Neural progenitor cell (in vitro differentiated cells): ENCODE results near the gene LGALS3BP. TPM values are rescaled to one million over a fixed set of nuclear protein-coding genes. Genes with fewer than 3 reads are reported as not detected.

Experiments
- DNase-seq: peaks from one replicate; pipeline ENCODE4 v3.0.0-alpha.2; 2016; ENCODE audit warnings: low spot score
- H2AFZ ChIP-seq: fragments of 200-600 bp; sonication (generic); replicated peaks from 2 replicates; pipeline ENCODE4 v1.6.1; 2016; ENCODE audit warnings: antibody characterized with exemption
- H3F3A ChIP-seq: fragments of 200-600 bp; sonication (generic); 2 replicates; pipeline ENCODE4 v1.6.1; 2016; ENCODE audit warnings: antibody characterized with exemption, low read depth
- H3K27ac ChIP-seq: fragments of 200-600 bp; sonication (generic); 2 replicates; pipeline ENCODE4 v1.5.1; 2016; ENCODE audit warnings: mild to moderate bottlenecking
- H3K27me3 ChIP-seq: fragments of 200-600 bp; sonication (generic); 2 replicates; pipeline ENCODE4 v1.6.1; 2016; ENCODE audit warnings: mild to moderate bottlenecking, moderate library complexity
- H3K36me3 ChIP-seq: fragments of 200-600 bp; sonication (generic); 2 replicates; pipeline ENCODE4 v1.5.1; 2016
- H3K4me1 ChIP-seq: fragments of 200-600 bp; sonication (generic); 2 replicates; pipeline ENCODE4 v1.6.1; 2016; ENCODE audit warnings: mixed run types
- H3K4me2 ChIP-seq: fragments of 200-600 bp; sonication (generic); 2 replicates; pipeline ENCODE4 v1.6.1; 2016
- H3K4me3 ChIP-seq: fragments of 200-600 bp; sonication (generic); 2 replicates; pipeline ENCODE4 v1.5.1; 2016
- H3K79me2 ChIP-seq: fragments of 200-600 bp; sonication (generic); 2 replicates; pipeline ENCODE4 v1.6.1; 2016; ENCODE audit warnings: low read depth
- H3K9ac ChIP-seq: fragments of 200-600 bp; sonication (generic); 2 replicates; pipeline ENCODE4 v1.6.1; 2016
- H3K9me3 ChIP-seq: fragments of 200-600 bp; sonication (generic); 2 replicates; pipeline ENCODE4 v1.5.1; 2016; ENCODE audit warnings: low read depth
- H4K20me1 ChIP-seq: fragments of 200-600 bp; sonication (generic); 2 replicates; pipeline ENCODE4 v1.6.1; 2016; ENCODE audit warnings: low read depth
- H3K27ac Mint-ChIP-seq: 3 replicates; pipeline ENCODE4 v1.8.0; 2021; ENCODE audit warnings: mixed read lengths
- H3K27me3 Mint-ChIP-seq: 2 replicates; pipeline ENCODE4 v1.8.0; 2022; ENCODE audit warnings: low read depth, mild to moderate bottlenecking, inconsistent platforms, moderate library complexity, mixed read lengths; ENCODE audit not compliant: insufficient read depth
- H3K36me3 Mint-ChIP-seq: 3 replicates; pipeline ENCODE4 v1.8.0; 2021; ENCODE audit warnings: mixed read lengths
- H3K4me1 Mint-ChIP-seq: 3 replicates; pipeline ENCODE4 v1.8.0; 2021; ENCODE audit warnings: mixed read lengths
- H3K4me3 Mint-ChIP-seq: 3 replicates; pipeline ENCODE4 v1.8.0; 2021; ENCODE audit warnings: mild to moderate bottlenecking, moderate library complexity, mixed read lengths
- H3K9me3 Mint-ChIP-seq: 3 replicates; pipeline ENCODE4 v1.8.0; 2020; ENCODE audit warnings: mixed read lengths
- CTCF ChIP-seq: fragments of 200-600 bp; sonication (generic); IDR thresholded peaks from 2 replicates; pipeline ENCODE4 v1.5.1; 2017; ENCODE audit warnings: antibody characterized with exemption, mild to moderate bottlenecking
- EZH2 ChIP-seq: fragments of 200-600 bp; sonication (generic); IDR thresholded peaks from 2 replicates; pipeline ENCODE4 v1.6.1; 2017; ENCODE audit warnings: antibody characterized with exemption, mild to moderate bottlenecking, moderate library complexity
- EZH2phosphoT487 ChIP-seq: fragments of 200-600 bp; sonication (generic); IDR thresholded peaks from 2 replicates; pipeline ENCODE4 v1.6.1; 2017; ENCODE audit warnings: antibody characterized with exemption
- total RNA-seq: library from RNA; depleted of rRNA; stranded (reverse); fragments of >200 nt; gene quantifications from 2 replicates; pipeline ENCODE4 v1.2.3, GENCODE V29; 2015; ENCODE audit warnings: low replicate concordance

The LGALS3BP gene
- total RNA-seq, 1 donor from 2014 or later = 17.5 TPM

DNA sequence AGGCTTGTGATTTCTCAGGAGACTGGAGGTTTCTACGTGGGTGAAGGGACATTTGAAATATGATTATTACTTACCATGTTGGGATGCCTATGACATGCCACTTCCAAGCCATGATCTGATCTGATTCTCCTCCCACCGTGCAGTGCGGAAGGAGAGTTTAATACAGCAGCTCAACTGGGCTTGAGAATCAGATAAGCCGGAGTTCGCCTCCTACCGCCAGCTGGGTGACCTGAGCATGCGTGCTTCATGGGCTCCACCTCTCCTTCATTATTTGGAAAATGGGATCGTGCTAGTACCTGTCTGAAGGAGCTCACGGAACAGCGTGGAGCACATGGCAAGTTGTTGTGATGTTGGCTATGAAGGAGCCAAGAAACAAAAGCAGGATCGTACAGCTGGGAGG is 42.2 kb downstream of the LGALS3BP start:
- Histone ChIP-seq H3K36me3 (no peaks in the 10 kb centered on the region), H3K27ac (no peak overlapping the region), H2AFZ (no peak overlapping the region), H3K9me3 (no peaks in the 10 kb centered on the region), H3K4me2 (no peak overlapping the region), H4K20me1 (no peaks in the 10 kb centered on the region), H3K4me3 (no peak overlapping the region), H3K79me2 (no peaks in the 10 kb centered on the region), H3K27me3 (no peaks in the 10 kb centered on the region), H3F3A (no peaks in the 10 kb centered on the region), H3K4me1 (peaks cover 10% of the 10 kb centered on the region), H3K9ac (no peak overlapping the region)
- Mint-ChIP-seq H3K4me1 (peaks cover 39% of the 10 kb centered on the region), H3K27me3 (peaks cover 9% of the 10 kb centered on the region), H3K4me3 (no peak overlapping the region), H3K36me3 (no peaks in the 10 kb centered on the region), H3K9me3 (no peaks in the 10 kb centered on the region), H3K27ac (no peak overlapping the region)
- TF ChIP-seq EZH2 (no peak), EZH2phosphoT487 (no peak), CTCF (no peak)
- DNase-seq = no peak

- Histone ChIP-seq H3K27ac (no peak overlapping the region), H3K4me3 (no peak overlapping the region), H3K79me2 (no peaks in the 10 kb centered on the region), H3K36me3 (no peaks in the 10 kb centered on the region), H3K4me1 (peaks cover 10% of the 10 kb centered on the region), H4K20me1 (no peaks in the 10 kb centered on the region), H3K4me2 (no peak overlapping the region), H3K9me3 (no peaks in the 10 kb centered on the region), H2AFZ (no peak overlapping the region), H3K27me3 (no peaks in the 10 kb centered on the region), H3K9ac (no peak overlapping the region), H3F3A (no peaks in the 10 kb centered on the region)
- no peak overlapping the region for H3K4me3 Mint-ChIP-seq
- H3K4me1 Mint-ChIP-seq = peaks cover 37% of the 10 kb centered on the region
- no peaks in the 10 kb centered on the region for H3K36me3 Mint-ChIP-seq
- DNase-seq = no peak
- H3K27ac Mint-ChIP-seq = peak overlapping the region; percentile 90
- H3K27me3 Mint-ChIP-seq = peaks cover 14% of the 10 kb centered on the region
- no peaks in the 10 kb centered on the region for H3K9me3 Mint-ChIP-seq
- TF ChIP-seq EZH2phosphoT487 = no peak
- TF ChIP-seq EZH2 = no peak
- TF ChIP-seq CTCF = no peak
Measured at GRCh38 chr17:78935419-78936323, 44.1 kb downstream of the LGALS3BP start.

- peaks cover 10% of the 10 kb centered on the region for H3K4me1 ChIP-seq
- Mint-ChIP-seq H3K27ac (peak overlapping the region; percentile 29), H3K4me1 (peaks cover 32% of the 10 kb centered on the region), H3K9me3 (no peaks in the 10 kb centered on the region), H3K27me3 (peaks cover 14% of the 10 kb centered on the region), H3K36me3 (no peaks in the 10 kb centered on the region), H3K4me3 (peak overlapping the region; percentile 16)
- H3F3A ChIP-seq = no peaks in the 10 kb centered on the region
- no peak overlapping the region for H3K4me3 ChIP-seq
- no peaks in the 10 kb centered on the region for H3K79me2 ChIP-seq
- H3K9ac ChIP-seq = no peak overlapping the region
- no peaks in the 10 kb centered on the region for H3K27me3 ChIP-seq
- no peaks in the 10 kb centered on the region for H4K20me1 ChIP-seq
- peak overlapping the region; percentile 6 for H2AFZ ChIP-seq
- DNase-seq = no peak
- TF ChIP-seq EZH2 (no peak), EZH2phosphoT487 (no peak), CTCF (no peak)
- H3K36me3 ChIP-seq = no peaks in the 10 kb centered on the region
- H3K27ac ChIP-seq = no peak overlapping the region
- no peaks in the 10 kb centered on the region for H3K9me3 ChIP-seq
- peak overlapping the region; percentile 2 for H3K4me2 ChIP-seq
Measured at GRCh38 chr17:78934681-78935418, 44.9 kb downstream of the LGALS3BP start.
